Esophagus squamous epithelium (tissue), 5 donors: Measurements from ENCODE around the gene HLF. TPM values are rescaled to one million over a fixed set of nuclear protein-coding genes. Genes with fewer than 3 reads are reported as not detected.

Source experiments
- DNase-seq: peaks from one replicate; lab custom pipeline; 2025; lab: John Stamatoyannopoulos, UW
- H3K27ac ChIP-seq, 4 donors: fragments of 200-600 bp; sonication (generic); one replicate each; pipeline ENCODE4 v1.5.1; 2016 to 2019; ENCODE audit warnings: mild to moderate bottlenecking in 1 of 4
- H3K27me3 ChIP-seq, 4 donors: fragments of 200-600 bp; sonication (generic); 1 replicate in 3 of 4; 2 replicates in 1 of 4; pipeline versions ENCODE4 v1.5.1 to v1.6.0; 2017 to 2021; ENCODE audit warnings: antibody characterized with exemption in 1 of 4
- H3K36me3 ChIP-seq, 3 donors: fragments of 200-600 bp; sonication (generic); one replicate each; pipeline ENCODE4 v1.5.1; 2016 to 2019
- H3K4me1 ChIP-seq, 3 donors: fragments of 200-600 bp; sonication (generic); one replicate each; pipeline ENCODE4 v1.5.1; 2017 to 2019
- H3K4me3 ChIP-seq, 4 donors: fragments of 200-600 bp; sonication (generic); 1 replicate in 3 of 4; 2 replicates in 1 of 4; pipeline ENCODE4 v1.5.1; 2016 to 2019; ENCODE audit warnings: mild to moderate bottlenecking in 2 of 4, moderate library complexity in 1 of 4
- H3K9me3 ChIP-seq, 3 donors: fragments of 200-600 bp; sonication (generic); one replicate each; pipeline ENCODE4 v1.5.1; 2016 to 2019
- CTCF ChIP-seq, 6 experiments: fragments of 450-650 bp in 4 of 6; fragments of 200-600 bp in 2 of 6; sonication (generic) in 2 of 6; IDR thresholded peaks; one replicate each; pipeline ENCODE4 v1.5.1; 2016 to 2019; ENCODE audit warnings: antibody characterized with exemption in 6 of 6, mild to moderate bottlenecking in 4 of 6, moderate library complexity in 4 of 6
- POLR2A ChIP-seq, 4 donors: fragments of 450-650 bp; IDR thresholded peaks; one replicate each; pipeline ENCODE4 v1.6.1; 2017; ENCODE audit warnings: antibody characterized with exemption in 4 of 4, mild to moderate bottlenecking in 4 of 4, moderate library complexity in 3 of 4
- WGBS, 2 donors: methylation state at CpG; one replicate each; pipeline ENCODE4 v1.1.5; 2018; 5-methylcytosine and 5-hydroxymethylcytosine counted together
- intact Hi-C: fragments of 100-400 bp; cut with DNase I; formaldehyde crosslinking; loops from one replicate; pipeline ENCODE4 v1.15.0; 2022
- total RNA-seq, 4 donors: library from RNA; depleted of rRNA; stranded (reverse); fragments of >200 nt; gene quantifications; one replicate each; pipeline ENCODE4 v1.1.0, GENCODE V29; 2016
- donor health status: DM: yes; HTN: yes; CAD: no.

HLF gene
- total RNA-seq, 4 donors from 2014 or later = 7.7 to 55.1 (median 22.8) TPM

GRCh38 chr17:55348749-55349354 lies 84.1 kb downstream of the HLF start:
- TF ChIP-seq POLR2A (IDR thresholded peaks at IDR 0.05) (no peak), CTCF (IDR thresholded peaks at IDR 0.05) (peak; percentile 33 to 87 (median 80))
- peaks cover 0 to 11% (median 0%) of the 10 kb centered on the region in 3 donors for H3K4me1 ChIP-seq
- no peaks in the 10 kb centered on the region for H3K36me3 ChIP-seq
- no peaks in the 10 kb centered on the region for H3K27me3 ChIP-seq
- intact Hi-C loops = loop anchor here (10.0 kb wide), 1 partner anchor 56 kb away; no protein-coding TSS in a partner anchor
- no peak overlapping the region for H3K4me3 ChIP-seq
- H3K9me3 ChIP-seq = no peaks in the 10 kb centered on the region
- no peak overlapping the region for H3K27ac ChIP-seq
- WGBS, 2 donors = 11 to 14% methylated on average over 10 of the region's 10 CpGs
- no peak for DNase-seq

GRCh38 chr17:55350825-55351205 lies 86.1 kb downstream of the HLF start:
- no peak overlapping the region for H3K27ac ChIP-seq
- TF ChIP-seq POLR2A (IDR thresholded peaks at IDR 0.05) = no peak
- TF ChIP-seq CTCF (IDR thresholded peaks at IDR 0.05) = no peak
- no peaks in the 10 kb centered on the region for H3K36me3 ChIP-seq
- WGBS, 2 donors = 14 to 30% methylated on average over 1 to 2 of the region's 2 CpGs
- no peaks in the 10 kb centered on the region for H3K27me3 ChIP-seq
- no peak for DNase-seq
- intact Hi-C loops = loop anchor here (10.0 kb wide), 2 partner anchors 164 to 296 kb away; partner anchors contain the start of gene SMIM36
- no peaks in the 10 kb centered on the region for H3K9me3 ChIP-seq
- peaks cover 0 to 11% (median 0%) of the 10 kb centered on the region in 3 donors for H3K4me1 ChIP-seq
- H3K4me3 ChIP-seq = no peak overlapping the region

- no peaks in the 10 kb centered on the region for H3K36me3 ChIP-seq
- WGBS, 2 donors = 72 to 100% methylated on average over 1 of the region's 1 CpG
- TF ChIP-seq POLR2A (IDR thresholded peaks at IDR 0.05) = no peak
- no peak for TF ChIP-seq CTCF (IDR thresholded peaks at IDR 0.05)
- H3K27ac ChIP-seq = no peak overlapping the region
- H3K4me3 ChIP-seq = no peak overlapping the region
- no peaks in the 10 kb centered on the region for H3K9me3 ChIP-seq
- H3K27me3 ChIP-seq = no peaks in the 10 kb centered on the region
- H3K4me1 ChIP-seq = peaks cover 0 to 11% (median 0%) of the 10 kb centered on the region in 3 donors
- intact Hi-C loops = loop anchor here (10.0 kb wide), 2 partner anchors 164 to 296 kb away; partner anchors contain the start of gene SMIM36
- no peak for DNase-seq
These were observed 86.5 kb downstream of the HLF start for GRCh38 chr17:55351226-55351625.

- H3K36me3 ChIP-seq = no peaks in the 10 kb centered on the region
- TF ChIP-seq CTCF (IDR thresholded peaks at IDR 0.05) (no peak), POLR2A (IDR thresholded peaks at IDR 0.05) (no peak)
- no peaks in the 10 kb centered on the region for H3K9me3 ChIP-seq
- no peaks in the 10 kb centered on the region for H3K27me3 ChIP-seq
- H3K4me3 ChIP-seq = no peak overlapping the region
- no peak overlapping the region for H3K27ac ChIP-seq
- peaks cover 0 to 2% (median 0%) of the 10 kb centered on the region in 3 donors for H3K4me1 ChIP-seq
- DNase-seq = no peak
- intact Hi-C loops = loop anchor here (10.0 kb wide), 2 partner anchors 161 to 299 kb away; partner anchors contain the start of gene SMIM36
- WGBS, 2 donors = 70 to 85% methylated on average over 1 of the region's 1 CpG
These were observed 89.2 kb downstream of the HLF start for GRCh38 chr17:55354010-55354409.

GRCh38 chr17:55354941-55355340 lies 90.2 kb downstream of the HLF start:
- Histone ChIP-seq H3K9me3 (no peaks in the 10 kb centered on the region), H3K27ac (no peak overlapping the region), H3K27me3 (no peaks in the 10 kb centered on the region), H3K4me1 (no peaks in the 10 kb centered on the region), H3K36me3 (no peaks in the 10 kb centered on the region), H3K4me3 (no peak overlapping the region)
- no peak for DNase-seq
- 95 to 100% methylated on average over 2 of the region's 2 CpGs for WGBS, 2 donors
- TF ChIP-seq CTCF (IDR thresholded peaks at IDR 0.05) (no peak), POLR2A (IDR thresholded peaks at IDR 0.05) (no peak)
- intact Hi-C loops = loop anchor here (5.0 to 10.0 kb wide), 3 partner anchors 160 to 363 kb away; partner anchors contain the start of gene SMIM36
